Effector memory CD4-positive, alpha-beta T cell (primary cell): Measurements from ENCODE around the gene MBD3L4.
"Not testable (repeated sequence)": the region's sequence is repeated elsewhere in the genome, so short reads cannot be mapped to it uniquely, and the experiment has no call there.

ENCODE experiments used
- DNase-seq, 3 donors: peaks; one replicate each; pipeline ENCODE4 v3.0.0-alpha.2; 2020
- H3K27ac ChIP-seq: 2 replicates; pipeline ENCODE4 v1.7.0; 2013; ENCODE audit warnings: mild to moderate bottlenecking, low read length, moderate library complexity; ENCODE audit not compliant: insufficient read depth, poor library complexity, severe bottlenecking
- H3K27me3 ChIP-seq: replicated peaks from 2 replicates; pipeline ENCODE4 v1.7.0; 2013; ENCODE audit warnings: mild to moderate bottlenecking, low read length; ENCODE audit not compliant: insufficient read depth, control insufficient read depth, poor library complexity, severe bottlenecking
- H3K36me3 ChIP-seq: 2 replicates; pipeline ENCODE4 v1.7.0; 2013; ENCODE audit warnings: mild to moderate bottlenecking, low read length, moderate library complexity; ENCODE audit not compliant: control insufficient read depth, insufficient read depth
- H3K4me1 ChIP-seq: 2 replicates; pipeline ENCODE4 v1.7.0; 2013; ENCODE audit warnings: low read length, mild to moderate bottlenecking; ENCODE audit not compliant: control insufficient read depth, insufficient read depth, poor library complexity, severe bottlenecking
- H3K4me3 ChIP-seq: 2 replicates; pipeline ENCODE4 v1.7.0; 2013; ENCODE audit warnings: low read length, low read depth, mild to moderate bottlenecking; ENCODE audit not compliant: insufficient read depth, poor library complexity, severe bottlenecking
- H3K9me3 ChIP-seq: 2 replicates; pipeline ENCODE4 v1.7.0; 2013; ENCODE audit warnings: mild to moderate bottlenecking, low read length, moderate library complexity; ENCODE audit not compliant: control insufficient read depth

Gene MBD3L4

DNA sequence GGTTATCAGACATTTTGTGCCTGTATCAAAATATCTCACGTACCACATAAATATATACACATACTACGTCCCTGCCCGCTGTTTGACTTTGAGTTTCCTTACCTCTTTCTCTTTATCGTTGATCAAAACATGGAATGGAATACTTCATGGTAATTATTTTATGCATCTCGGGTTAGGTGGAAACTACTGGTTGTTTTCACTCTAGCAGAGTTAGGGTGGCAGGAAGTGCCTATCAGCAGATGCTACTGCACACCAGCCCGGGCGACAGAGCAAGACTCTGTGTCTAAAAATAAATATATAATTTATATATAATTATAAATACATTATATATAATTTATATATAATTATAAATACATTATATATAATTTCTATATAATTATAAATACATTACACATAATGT, 12.9 kb upstream of the MBD3L4 start:
- not testable (repeated sequence) for H3K4me3 ChIP-seq, H3K4me1 ChIP-seq, DNase-seq, H3K27me3 ChIP-seq, H3K36me3 ChIP-seq, H3K27ac ChIP-seq, H3K9me3 ChIP-seq

DNA sequence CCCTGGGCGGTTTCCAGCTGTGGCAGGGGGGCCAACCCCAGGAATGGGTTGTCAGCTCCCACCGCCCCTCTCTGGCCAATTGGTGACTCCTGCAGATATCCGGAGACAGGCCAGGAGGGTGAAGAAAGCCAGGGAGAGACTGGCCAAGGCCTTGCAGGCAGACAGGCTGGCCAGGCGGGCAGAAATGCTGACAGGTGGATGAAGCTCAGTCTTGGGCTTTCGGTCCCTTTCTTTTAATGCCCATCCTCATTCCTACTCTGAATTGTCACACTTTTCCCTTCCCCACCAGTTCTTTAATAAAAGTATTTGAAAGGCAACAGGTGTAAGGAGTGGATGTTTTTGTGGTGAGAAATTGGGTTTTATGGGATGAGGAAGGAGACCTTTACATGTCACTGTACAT, 11.4 kb upstream of the MBD3L4 start:
- not testable (repeated sequence) for H3K27me3 ChIP-seq, H3K36me3 ChIP-seq, H3K4me1 ChIP-seq, H3K4me3 ChIP-seq, H3K27ac ChIP-seq, DNase-seq, H3K9me3 ChIP-seq

DNA sequence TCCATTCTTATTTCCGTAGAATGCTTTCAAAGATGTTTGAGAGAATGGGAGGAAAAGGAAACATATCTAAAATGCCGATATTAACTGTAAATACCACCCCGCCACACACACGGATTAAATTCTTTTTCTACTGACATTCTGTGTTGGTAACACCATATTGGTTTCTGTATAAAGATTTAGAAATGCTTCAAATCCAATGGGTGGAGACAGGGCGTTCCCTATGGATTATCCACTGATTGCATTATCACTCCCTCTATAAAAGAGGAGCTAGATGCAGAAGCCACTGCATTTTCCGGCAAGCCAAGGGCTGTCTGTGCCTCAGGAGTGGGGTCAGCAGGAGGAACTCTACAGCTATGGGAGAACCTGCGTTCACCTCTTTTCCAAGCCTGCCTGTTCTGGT, 9.0 kb upstream of the MBD3L4 start, which contains the start of gene MBD3L2:
Gene MBD3L2 (plus strand): TSS at position 301 of the 400 bp plus-strand sequence. CDS start 53 bp downstream, at position 354.
- not testable (repeated sequence) for H3K27me3 ChIP-seq, H3K4me3 ChIP-seq, H3K4me1 ChIP-seq, DNase-seq, H3K27ac ChIP-seq, H3K36me3 ChIP-seq, H3K9me3 ChIP-seq

DNA sequence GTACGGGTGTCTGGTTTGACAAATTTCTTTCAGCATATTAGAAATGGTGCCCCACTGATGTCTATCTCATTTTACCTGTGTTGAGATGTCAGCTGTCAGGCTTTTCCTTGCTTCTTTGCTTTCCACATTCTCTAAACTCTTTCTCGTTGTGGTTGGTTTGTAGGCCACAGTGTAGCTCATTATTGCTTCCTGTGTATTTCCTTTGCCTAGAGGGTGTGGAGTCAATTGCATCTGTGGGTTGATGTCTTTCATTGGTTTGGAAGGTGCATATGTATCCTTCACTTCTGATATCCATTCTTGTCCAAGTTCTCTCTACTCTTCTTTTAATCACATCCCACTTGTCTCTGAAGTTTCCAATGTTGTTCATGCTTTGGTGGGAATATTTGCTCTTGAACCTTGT, 1.6 kb upstream of the MBD3L4 start:
- not testable (repeated sequence) for H3K27me3 ChIP-seq, H3K9me3 ChIP-seq, H3K36me3 ChIP-seq, H3K27ac ChIP-seq, H3K4me3 ChIP-seq, DNase-seq, H3K4me1 ChIP-seq

DNA sequence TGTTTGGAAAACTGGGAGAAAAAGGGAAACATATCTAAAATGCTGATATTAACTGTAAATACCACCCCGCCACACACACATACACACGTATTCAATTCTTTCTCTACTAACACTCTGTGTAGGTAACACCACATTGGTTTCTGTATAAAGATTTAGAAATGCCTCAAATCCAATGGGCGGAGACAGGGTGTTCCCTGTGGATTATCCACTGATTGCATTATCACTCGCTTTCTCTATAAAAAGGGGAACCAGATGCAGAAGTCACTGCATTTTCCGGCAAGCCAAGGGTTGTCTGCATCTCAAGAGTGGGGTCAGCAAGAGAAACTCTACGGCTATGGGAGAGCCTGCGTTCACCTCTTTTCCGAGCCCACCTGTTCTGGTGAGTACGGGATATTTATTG, 9.7 kb downstream of the MBD3L4 start, which contains the start of gene MBD3L5:
Gene MBD3L5 (plus strand): TSS at position 301 of the 400 bp plus-strand sequence. CDS start 34 bp downstream, at position 335.
- not testable (repeated sequence) for H3K27me3 ChIP-seq, DNase-seq, H3K9me3 ChIP-seq, H3K4me3 ChIP-seq, H3K36me3 ChIP-seq, H3K4me1 ChIP-seq, H3K27ac ChIP-seq

DNA sequence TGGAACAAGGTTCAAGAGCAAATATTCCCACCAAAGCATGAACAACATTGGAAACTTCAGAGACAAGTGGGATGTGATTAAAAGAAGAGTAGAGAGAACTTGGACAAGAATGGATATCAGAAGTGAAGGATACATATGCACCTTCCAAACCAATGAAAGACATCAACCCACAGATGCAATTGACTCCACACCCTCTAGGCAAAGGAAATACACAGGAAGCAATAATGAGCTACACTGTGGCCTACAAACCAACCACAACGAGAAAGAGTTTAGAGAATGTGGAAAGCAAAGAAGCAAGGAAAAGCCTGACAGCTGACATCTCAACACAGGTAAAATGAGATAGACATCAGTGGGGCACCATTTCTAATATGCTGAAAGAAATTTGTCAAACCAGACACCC, 11.2 kb downstream of the MBD3L4 start:
- not testable (repeated sequence) for H3K27ac ChIP-seq, H3K27me3 ChIP-seq, H3K9me3 ChIP-seq, H3K4me3 ChIP-seq, H3K4me1 ChIP-seq, H3K36me3 ChIP-seq, DNase-seq

DNA sequence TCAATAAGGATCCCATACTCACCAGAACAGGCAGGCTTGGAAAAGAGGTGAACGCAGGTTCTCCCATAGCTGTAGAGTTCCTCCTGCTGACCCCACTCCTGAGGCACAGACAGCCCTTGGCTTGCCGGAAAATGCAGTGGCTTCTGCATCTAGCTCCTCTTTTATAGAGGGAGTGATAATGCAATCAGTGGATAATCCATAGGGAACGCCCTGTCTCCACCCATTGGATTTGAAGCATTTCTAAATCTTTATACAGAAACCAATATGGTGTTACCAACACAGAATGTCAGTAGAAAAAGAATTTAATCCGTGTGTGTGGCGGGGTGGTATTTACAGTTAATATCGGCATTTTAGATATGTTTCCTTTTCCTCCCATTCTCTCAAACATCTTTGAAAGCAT, 18.6 kb downstream of the MBD3L4 start, which contains the start of gene MBD3L2B:
Gene MBD3L2B (minus strand): TSS at position 101 of the 400 bp plus-strand sequence. CDS start 34 bp downstream, at position 67.
- not testable (repeated sequence) for H3K4me1 ChIP-seq, H3K36me3 ChIP-seq, H3K27me3 ChIP-seq, H3K9me3 ChIP-seq, H3K4me3 ChIP-seq, DNase-seq, H3K27ac ChIP-seq

DNA sequence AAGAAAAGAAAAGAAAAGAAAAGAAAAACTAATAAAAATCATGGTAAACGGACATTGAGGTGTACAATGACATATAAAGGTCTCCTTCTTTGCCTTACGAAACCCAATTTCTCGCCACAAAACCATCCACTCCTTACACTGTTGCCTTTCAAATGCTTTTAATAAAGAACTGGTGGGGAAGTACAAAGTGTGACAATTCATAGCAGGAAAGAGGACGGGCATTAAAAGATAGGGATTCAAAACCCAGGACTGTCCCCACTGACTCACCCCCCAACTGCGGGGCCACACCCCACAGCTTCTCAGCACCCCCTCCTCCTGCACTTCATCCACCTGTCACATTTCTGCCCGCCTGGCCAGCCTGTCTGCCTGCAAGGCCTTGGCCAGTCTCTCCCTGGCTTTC, 21.2 kb downstream of the MBD3L4 start:
- H3K27me3 ChIP-seq, result no peaks in the 10 kb centered on the region
- no peak overlapping the region for H3K27ac ChIP-seq
- H3K36me3 ChIP-seq, result no peaks in the 10 kb centered on the region
- no peaks in the 10 kb centered on the region for H3K4me1 ChIP-seq
- no peak for DNase-seq
- no peaks in the 10 kb centered on the region for H3K9me3 ChIP-seq
- H3K4me3 ChIP-seq, result no peak overlapping the region

DNA sequence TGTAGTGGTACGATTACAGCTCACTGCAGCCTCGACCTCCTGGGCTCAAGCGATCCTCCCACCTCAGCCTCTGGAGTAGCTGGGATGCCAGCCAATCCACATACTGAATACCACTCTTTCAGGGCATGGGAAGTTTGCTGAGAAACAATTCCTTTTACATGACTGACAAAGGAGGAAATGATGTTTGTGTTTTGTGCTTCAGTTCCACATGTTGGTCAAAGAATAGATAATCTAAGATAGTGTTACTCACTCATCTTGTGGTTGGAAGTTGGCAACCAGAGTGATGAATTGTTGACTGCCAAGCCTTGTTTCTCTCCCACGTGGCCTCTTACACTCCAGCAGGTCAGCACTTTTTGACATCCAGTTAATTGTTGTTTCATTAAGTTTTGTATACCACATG, 26.3 kb downstream of the MBD3L4 start:
- peak overlapping the region; percentile 11 for H3K27ac ChIP-seq
- DNase-seq, result no peak

DNA sequence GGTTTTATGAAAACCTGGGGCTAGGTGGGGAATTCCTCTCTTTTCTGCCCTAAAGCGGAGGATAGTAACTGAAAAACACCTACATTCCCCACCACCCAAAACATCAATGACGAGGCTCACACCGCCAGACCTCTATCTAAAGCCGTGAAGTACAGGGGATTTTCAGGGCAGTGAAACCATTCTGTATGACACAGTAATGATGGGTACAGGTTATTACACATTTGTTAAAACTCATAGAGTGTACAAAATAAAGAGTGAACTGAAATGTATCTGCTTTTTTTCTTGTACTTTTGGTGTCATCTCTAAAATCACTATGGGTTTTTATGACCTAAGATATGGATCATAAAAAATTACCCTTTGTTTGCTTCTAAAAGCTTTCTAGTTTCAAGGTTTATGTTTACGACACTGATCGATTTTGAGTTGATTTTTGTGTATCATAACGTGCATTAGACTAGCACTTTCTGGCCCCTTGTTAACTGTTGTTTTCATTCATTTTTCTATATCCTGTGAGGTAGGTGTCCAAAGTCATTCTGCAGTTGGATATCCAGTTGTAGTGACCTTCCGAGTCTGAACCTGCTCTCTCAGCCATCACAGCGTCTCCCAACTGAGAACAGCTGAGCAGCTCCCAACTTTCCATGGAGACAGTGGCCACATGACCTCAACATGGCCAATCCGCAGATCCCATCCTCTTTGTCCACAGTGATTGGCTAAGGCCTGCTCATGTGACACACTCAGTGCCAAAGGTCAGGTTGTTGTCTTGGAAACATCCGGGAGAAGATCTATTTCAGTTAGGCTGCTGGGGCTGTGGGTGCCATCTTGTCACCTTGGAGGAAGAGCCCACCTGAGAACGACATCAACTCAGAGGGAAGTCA, 29.0 kb downstream of the MBD3L4 start:
- Histone ChIP-seq H3K9me3 (no peaks in the 10 kb centered on the region), H3K4me1 (peaks cover 19% of the 10 kb centered on the region), H3K36me3 (no peaks in the 10 kb centered on the region), H3K27me3 (no peaks in the 10 kb centered on the region), H3K4me3 (no peak overlapping the region), H3K27ac (no peak overlapping the region)
- no peak for DNase-seq

More for the DNA sequence above, 26.3 kb downstream of the MBD3L4 start:
- Histone ChIP-seq H3K4me1 (peaks cover 12% of the 10 kb centered on the region), H3K27me3 (no peaks in the 10 kb centered on the region), H3K36me3 (no peaks in the 10 kb centered on the region), H3K4me3 (no peak overlapping the region), H3K9me3 (no peaks in the 10 kb centered on the region)
